MM.1S (cell line): ENCODE measurements around the gene TMEM131.

ENCODE experiments used
- DNase-seq: peaks from one replicate; pipeline ENCODE4 v3.0.0-alpha.2; 2015
- H2AFZ ChIP-seq: fragments of 300-600 bp; sonication (generic); 2 replicates; pipeline ENCODE4 v1.6.0; 2016; ENCODE audit warnings: antibody characterized with exemption, low read length
- H3F3A ChIP-seq: fragments of 300-600 bp; sonication (generic); 2 replicates; pipeline ENCODE4 v1.6.1; 2016; ENCODE audit warnings: mild to moderate bottlenecking, antibody characterized with exemption, low read length, moderate library complexity, mixed read lengths; ENCODE audit not compliant: insufficient read depth
- H3K27ac ChIP-seq: fragments of 300-600 bp; sonication (generic); 2 replicates; pipeline ENCODE4 v1.5.1; 2016; ENCODE audit warnings: mild to moderate bottlenecking, low read length
- H3K27me3 ChIP-seq: fragments of 300-600 bp; sonication (generic); replicated peaks from 2 replicates; pipeline ENCODE4 v1.6.0; 2016; ENCODE audit warnings: low read length; ENCODE audit not compliant: insufficient read depth
- H3K36me3 ChIP-seq: fragments of 300-600 bp; sonication (generic); replicated peaks from 2 replicates; pipeline ENCODE4 v1.6.1; 2016; ENCODE audit warnings: mild to moderate bottlenecking, low read length, mixed read lengths; ENCODE audit not compliant: insufficient read depth
- H3K4me1 ChIP-seq: fragments of 300-600 bp; sonication (generic); 2 replicates; pipeline ENCODE4 v1.6.1; 2016; ENCODE audit warnings: low read length, mixed read lengths
- H3K4me2 ChIP-seq: fragments of 300-600 bp; sonication (generic); 2 replicates; pipeline ENCODE4 v1.6.0; 2016; ENCODE audit warnings: low read depth, low read length
- H3K4me3 ChIP-seq: fragments of 300-600 bp; sonication (generic); 2 replicates; pipeline ENCODE4 v1.5.1; 2016; ENCODE audit warnings: low read length, mixed read lengths
- H3K79me2 ChIP-seq: fragments of 300-600 bp; sonication (generic); 2 replicates; pipeline ENCODE4 v1.6.1; 2016; ENCODE audit warnings: mixed run types, low read length, mixed read lengths
- H3K9ac ChIP-seq: fragments of 300-600 bp; sonication (generic); 2 replicates; pipeline ENCODE4 v1.6.1; 2016; ENCODE audit warnings: low read length, mixed read lengths
- H3K9me2 ChIP-seq: fragments of 300-600 bp; sonication (generic); replicated peaks from 2 replicates; pipeline ENCODE4 v1.6.1; 2016; ENCODE audit warnings: mild to moderate bottlenecking, low read length, mixed read lengths; ENCODE audit not compliant: insufficient read depth
- H3K9me3 ChIP-seq: fragments of 300-600 bp; sonication (generic); replicated peaks from 2 replicates; pipeline ENCODE4 v1.6.1; 2016; ENCODE audit warnings: mild to moderate bottlenecking, low read length, mixed read lengths; ENCODE audit not compliant: insufficient read depth
- H4K20me1 ChIP-seq: fragments of 300-600 bp; sonication (generic); 2 replicates; pipeline ENCODE4 v1.6.1; 2016; ENCODE audit warnings: mild to moderate bottlenecking, low read length, moderate library complexity, mixed read lengths; ENCODE audit not compliant: insufficient read depth
- CTCF ChIP-seq: fragments of 300-600 bp; sonication (generic); IDR thresholded peaks from 2 replicates; pipeline ENCODE4 v1.5.1; 2016; ENCODE audit warnings: antibody characterized with exemption, low read length, mixed read lengths
- EZH2 ChIP-seq: fragments of 300-600 bp; sonication (generic); optimal IDR thresholded peaks from 2 replicates; pipeline ENCODE3; 2017; ENCODE audit warnings: low read depth, mild to moderate bottlenecking, antibody characterized with exemption, low read length, mixed read lengths
- EZH2phosphoT487 ChIP-seq: fragments of 300-600 bp; sonication (generic); IDR thresholded peaks from 2 replicates; pipeline ENCODE4 v1.6.1; 2018; ENCODE audit warnings: antibody characterized with exemption, low read length

TMEM131 gene

GRCh38 chr2:97723156-97724072 lies 272.3 kb downstream of the TMEM131 start:
- Histone ChIP-seq H3K4me3 (no peak overlapping the region), H3K9me2 (no peaks in the 10 kb centered on the region), H3K79me2 (no peaks in the 10 kb centered on the region), H2AFZ (no peak overlapping the region), H3K9ac (no peak overlapping the region), H3K4me1 (peaks cover 10% of the 10 kb centered on the region), H3K27me3 (no peaks in the 10 kb centered on the region), H3F3A (no peaks in the 10 kb centered on the region), H3K36me3 (no peaks in the 10 kb centered on the region), H4K20me1 (no peaks in the 10 kb centered on the region), H3K27ac (no peak overlapping the region), H3K4me2 (no peak overlapping the region), H3K9me3 (no peaks in the 10 kb centered on the region)
- DNase-seq = no peak
- TF ChIP-seq EZH2phosphoT487 (no peak), EZH2 (no peak), CTCF (no peak)

GRCh38 chr2:97722227-97722626 lies 273.5 kb downstream of the TMEM131 start:
- Histone ChIP-seq H3K27me3 (no peaks in the 10 kb centered on the region), H3K27ac (no peak overlapping the region), H3K4me3 (no peak overlapping the region), H2AFZ (no peak overlapping the region), H3K4me2 (no peak overlapping the region), H3K79me2 (no peaks in the 10 kb centered on the region), H3K4me1 (peaks cover 13% of the 10 kb centered on the region), H3K9ac (no peak overlapping the region), H3K36me3 (no peaks in the 10 kb centered on the region), H3F3A (no peaks in the 10 kb centered on the region), H3K9me3 (no peaks in the 10 kb centered on the region), H3K9me2 (no peaks in the 10 kb centered on the region), H4K20me1 (no peaks in the 10 kb centered on the region)
- DNase-seq = no peak
- no peak for TF ChIP-seq EZH2phosphoT487
- TF ChIP-seq CTCF = no peak
- no peak for TF ChIP-seq EZH2

GRCh38 chr2:97720746-97721145 lies 275.0 kb downstream of the TMEM131 start:
- no peak overlapping the region for H3K4me2 ChIP-seq
- H3K4me3 ChIP-seq = no peak overlapping the region
- no peaks in the 10 kb centered on the region for H3K79me2 ChIP-seq
- no peaks in the 10 kb centered on the region for H3K9me3 ChIP-seq
- H3K4me1 ChIP-seq = peaks cover 13% of the 10 kb centered on the region
- no peak overlapping the region for H2AFZ ChIP-seq
- no peak overlapping the region for H3K9ac ChIP-seq
- H3K9me2 ChIP-seq = no peaks in the 10 kb centered on the region
- TF ChIP-seq CTCF (no peak), EZH2phosphoT487 (no peak), EZH2 (no peak)
- no peak overlapping the region for H3K27ac ChIP-seq
- H3F3A ChIP-seq = no peaks in the 10 kb centered on the region
- no peaks in the 10 kb centered on the region for H3K27me3 ChIP-seq
- no peak for DNase-seq
- H3K36me3 ChIP-seq = no peaks in the 10 kb centered on the region
- no peaks in the 10 kb centered on the region for H4K20me1 ChIP-seq
